Measurements from ENCODE around the gene NKTR. TPM values are rescaled to one million over a fixed set of nuclear protein-coding genes. Genes with fewer than 3 reads are reported as not detected.
A peak's percentile ranks its signal among the peaks of the same experiment; 100 is the strongest.

NKTR gene
- total RNA-seq, 1 experiment from 2014 or later: 21.3 TPM

DNA sequence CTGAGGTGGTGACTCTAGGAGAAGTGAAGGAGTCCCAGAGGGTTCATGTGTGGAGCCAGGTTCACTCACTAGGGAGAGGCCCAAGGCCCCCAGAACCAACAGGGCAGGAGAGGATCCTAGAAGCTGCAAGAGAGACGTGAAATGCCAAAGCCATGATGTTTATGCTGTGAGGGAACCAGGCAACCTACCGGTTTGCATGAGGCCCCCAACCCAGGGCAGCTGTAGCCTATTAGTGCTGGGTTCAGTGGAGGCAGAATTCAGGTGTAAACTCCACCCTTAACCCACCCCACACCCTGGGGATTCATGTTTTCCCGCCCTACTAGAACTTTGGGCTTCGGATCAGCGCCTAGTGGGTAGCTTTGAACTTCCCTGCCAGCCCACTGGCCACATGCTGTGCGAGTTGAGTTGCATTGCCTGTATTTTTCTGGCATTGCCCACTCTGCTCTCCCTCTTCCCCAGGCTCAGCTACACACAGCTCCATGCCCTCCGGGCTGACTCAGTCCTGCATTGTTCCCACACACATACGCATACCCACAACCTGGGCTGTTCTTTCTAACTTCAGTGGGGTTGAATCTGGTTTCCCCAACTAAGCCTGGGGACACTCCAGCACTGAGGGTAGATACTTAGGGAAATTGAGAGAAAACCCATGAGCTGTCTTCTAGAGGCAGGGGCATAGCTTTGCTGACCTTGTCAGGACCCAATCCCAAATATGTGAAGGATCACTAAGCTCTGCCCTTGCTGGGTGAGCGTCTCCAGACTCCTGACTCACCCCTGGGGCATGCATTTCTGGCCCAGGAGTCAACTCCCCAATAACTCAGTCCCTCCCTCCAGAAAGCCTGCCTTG lies 51.0 kb downstream of the NKTR start:
- Histone ChIP-seq H3K27me3 (ENCODE audit: control insufficient read depth, insufficient read depth, low read length) (no peaks in the 10 kb centered on the region), H3K4me3 (ENCODE audit: insufficient read depth, low read depth, low read length) (no peak overlapping the region), H3K36me3 (replicated peaks; ENCODE audit: control insufficient read depth, insufficient read depth, low read length) (peaks cover 6% of the 10 kb centered on the region)
- peak; percentile 45 for DNase-seq

DNA sequence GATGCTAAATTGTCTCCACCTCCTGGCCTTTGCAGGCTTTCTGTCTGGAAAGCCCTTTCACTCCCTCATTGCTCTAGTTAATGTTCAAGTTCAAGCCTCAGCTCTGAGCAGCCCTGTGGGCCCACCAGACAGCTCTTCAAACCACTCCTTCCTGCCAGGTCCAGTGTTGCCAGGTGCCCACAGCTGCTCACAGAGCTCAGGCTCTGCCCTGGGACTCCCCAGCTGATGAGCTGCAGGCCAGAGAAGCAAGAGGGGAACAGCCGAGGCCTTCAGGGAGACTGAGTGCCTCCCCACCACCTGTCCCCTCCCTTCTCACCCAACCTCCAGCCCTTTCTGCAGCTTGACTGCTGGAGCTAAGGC lies 51.7 kb downstream of the NKTR start:
- no peak for DNase-seq
- H3K36me3 ChIP-seq (replicated peaks; ENCODE audit: control insufficient read depth, insufficient read depth, low read length): peaks cover 2% of the 10 kb centered on the region
- H3K4me3 ChIP-seq (ENCODE audit: insufficient read depth, low read depth, low read length): no peak overlapping the region
- H3K27me3 ChIP-seq (ENCODE audit: control insufficient read depth, insufficient read depth, low read length): no peaks in the 10 kb centered on the region

DNA sequence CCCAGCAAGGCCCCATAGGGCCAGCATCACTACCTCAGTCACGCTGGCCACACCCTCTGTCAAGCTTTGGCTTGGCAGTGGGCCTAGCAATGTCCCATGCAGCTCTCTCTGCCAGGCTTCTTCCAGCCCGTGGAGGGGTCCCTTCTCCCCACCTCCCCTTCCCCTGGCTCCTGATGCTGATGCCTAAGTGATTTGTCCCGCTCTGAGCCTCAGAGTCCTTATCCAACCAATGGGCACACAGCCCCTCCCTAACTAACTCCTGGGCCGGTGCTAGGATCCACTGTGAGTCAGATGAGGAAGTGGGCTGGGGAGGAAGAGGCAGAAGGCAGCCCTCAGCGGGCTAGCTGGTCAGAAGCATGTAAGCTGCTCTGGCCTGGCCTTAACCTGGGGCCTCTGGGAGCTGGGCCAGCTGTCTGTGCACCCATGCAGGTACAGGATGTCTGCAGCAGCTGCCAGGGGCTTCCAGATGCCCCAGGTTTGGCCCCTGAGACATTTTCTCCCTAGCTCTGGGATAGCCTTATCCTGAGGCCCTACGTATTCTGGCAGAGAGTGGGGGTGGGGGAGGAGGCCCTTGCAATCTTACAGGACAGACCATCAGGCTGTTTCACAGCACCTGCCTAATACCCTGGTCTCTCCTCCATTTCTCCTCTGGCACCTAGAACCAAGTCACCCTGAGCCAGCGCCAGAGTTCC lies 52.3 kb downstream of the NKTR start:
- H3K36me3 ChIP-seq (replicated peaks; ENCODE audit: control insufficient read depth, insufficient read depth, low read length): peaks cover 1% of the 10 kb centered on the region
- H3K4me3 ChIP-seq (ENCODE audit: insufficient read depth, low read depth, low read length): no peak overlapping the region
- peak; percentile 50 for DNase-seq
- no peaks in the 10 kb centered on the region for H3K27me3 ChIP-seq (ENCODE audit: control insufficient read depth, insufficient read depth, low read length)

DNA sequence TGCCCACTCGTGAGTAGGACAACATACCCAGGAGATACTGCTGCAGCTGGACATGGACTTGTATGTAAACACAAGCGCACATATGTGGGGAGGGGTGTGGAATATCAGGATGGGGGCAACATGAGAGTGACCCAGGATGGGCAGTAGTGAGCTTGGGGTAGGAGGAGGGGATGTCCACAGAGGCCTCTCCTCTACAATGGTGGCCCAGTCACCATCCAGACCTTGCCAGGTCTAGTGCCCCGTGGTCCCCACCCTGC lies 52.7 kb downstream of the NKTR start:
- H3K4me3 ChIP-seq (ENCODE audit: insufficient read depth, low read depth, low read length): peak overlapping the region; percentile 69; the same call in 1 of the 2 replicates
- no peaks in the 10 kb centered on the region for H3K27me3 ChIP-seq (ENCODE audit: control insufficient read depth, insufficient read depth, low read length)
- no peak for DNase-seq
- H3K36me3 ChIP-seq (replicated peaks; ENCODE audit: control insufficient read depth, insufficient read depth, low read length): no peaks in the 10 kb centered on the region; the same call in none of the 2 replicates

DNA sequence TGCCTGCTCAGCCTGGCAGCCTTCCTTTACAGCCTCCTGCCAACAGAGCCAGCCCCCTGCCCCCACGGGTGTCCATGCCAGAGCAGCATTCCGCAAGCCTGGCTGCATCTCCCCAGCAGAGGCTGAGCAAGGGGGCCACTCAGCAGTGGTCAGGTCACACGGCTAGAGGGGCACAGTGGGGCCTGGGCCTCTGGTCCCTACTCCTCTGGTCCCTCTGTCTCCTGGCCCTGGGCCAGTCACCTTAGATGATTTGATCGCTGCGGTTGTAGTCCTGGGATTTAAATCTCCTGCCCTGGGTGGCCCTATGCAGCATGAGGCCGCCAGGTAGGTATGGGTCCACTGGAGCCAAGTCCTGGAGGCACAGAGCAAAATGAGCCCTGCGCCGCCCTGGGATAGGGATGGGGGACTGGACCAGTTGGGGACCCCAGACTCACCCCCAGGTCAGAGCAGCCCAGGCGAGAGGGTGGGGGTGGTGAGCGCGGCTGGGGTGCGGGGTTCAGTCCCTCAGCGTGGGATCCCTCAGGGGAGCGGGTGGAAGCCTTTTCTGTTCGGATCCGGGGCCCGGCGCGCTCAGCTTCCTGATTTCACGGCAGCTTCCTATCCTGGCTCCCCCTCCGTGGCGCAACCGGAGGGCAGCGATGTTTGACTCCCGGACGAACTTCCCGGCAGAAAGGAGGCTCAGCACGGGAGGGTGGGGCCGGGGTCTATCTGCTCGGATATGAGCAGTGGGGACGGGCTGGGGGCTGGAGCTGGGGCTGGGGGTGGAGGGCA lies 53.3 kb downstream of the NKTR start, which contains the start of gene ZBTB47:
Gene ZBTB47 (plus strand): TSS at position 138 of the 771 bp plus-strand sequence. CDS start 4,659 bp downstream, outside the sequence.
- peak within 1 kb of the TSS; percentile 69 for H3K4me3 ChIP-seq (ENCODE audit: insufficient read depth, low read depth, low read length)
- peak; percentile 72 for DNase-seq
- H3K27me3 ChIP-seq (ENCODE audit: control insufficient read depth, insufficient read depth, low read length): no peaks in the 10 kb centered on the region
- no peaks in the 10 kb centered on the region; the same call in none of the 2 replicates for H3K36me3 ChIP-seq (replicated peaks; ENCODE audit: control insufficient read depth, insufficient read depth, low read length)

DNA sequence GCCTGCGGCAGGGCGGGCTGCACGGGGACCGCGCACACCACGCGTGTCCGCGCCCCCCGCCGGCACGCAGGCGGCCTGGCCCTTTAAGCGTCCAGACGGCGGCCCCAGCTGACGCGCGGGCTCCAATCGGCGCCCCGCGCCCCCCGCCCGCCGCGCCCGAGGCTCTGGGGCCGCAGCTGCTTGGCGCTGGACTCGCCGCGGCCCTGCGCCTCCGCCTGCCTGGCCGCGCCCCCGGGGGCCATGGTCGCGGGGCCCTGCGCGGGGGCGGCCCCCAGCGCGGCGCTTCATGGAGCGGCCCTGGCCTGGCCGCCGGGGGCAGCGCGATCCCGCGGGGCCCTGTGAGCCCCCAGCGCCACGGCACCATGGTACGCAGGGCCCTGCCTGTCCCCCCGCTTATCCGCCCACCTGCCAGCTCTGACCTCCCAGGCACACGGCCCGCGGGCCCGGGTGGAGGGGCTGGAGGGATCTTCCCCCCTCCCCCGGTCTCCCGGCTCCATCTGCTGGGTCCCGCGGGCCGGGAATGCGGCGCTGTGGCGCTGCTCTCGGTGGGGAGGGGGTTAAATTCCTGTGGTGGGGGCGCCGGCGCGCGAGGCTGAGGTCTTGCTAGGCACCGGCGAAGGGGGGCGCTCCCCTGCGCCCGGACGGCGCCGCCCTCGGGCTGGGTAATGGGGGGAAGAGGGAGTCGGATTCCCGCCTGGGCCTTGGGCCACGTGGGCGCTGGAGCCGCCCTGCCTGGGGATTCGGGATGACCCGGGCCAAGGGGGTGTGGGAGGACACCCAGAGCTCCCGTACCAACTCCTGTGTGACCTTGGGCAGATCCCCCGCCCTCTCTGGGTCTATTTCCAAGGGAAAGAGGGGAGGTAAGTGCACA lies 54.1 kb downstream of the NKTR start:
- peak; percentile 96 for DNase-seq
- Histone ChIP-seq H3K27me3 (ENCODE audit: control insufficient read depth, insufficient read depth, low read length) (no peaks in the 10 kb centered on the region), H3K36me3 (replicated peaks; ENCODE audit: control insufficient read depth, insufficient read depth, low read length) (no peaks in the 10 kb centered on the region; the same call in 1 of the 2 replicates), H3K4me3 (ENCODE audit: insufficient read depth, low read depth, low read length) (peak overlapping the region; percentile 69)

DNA sequence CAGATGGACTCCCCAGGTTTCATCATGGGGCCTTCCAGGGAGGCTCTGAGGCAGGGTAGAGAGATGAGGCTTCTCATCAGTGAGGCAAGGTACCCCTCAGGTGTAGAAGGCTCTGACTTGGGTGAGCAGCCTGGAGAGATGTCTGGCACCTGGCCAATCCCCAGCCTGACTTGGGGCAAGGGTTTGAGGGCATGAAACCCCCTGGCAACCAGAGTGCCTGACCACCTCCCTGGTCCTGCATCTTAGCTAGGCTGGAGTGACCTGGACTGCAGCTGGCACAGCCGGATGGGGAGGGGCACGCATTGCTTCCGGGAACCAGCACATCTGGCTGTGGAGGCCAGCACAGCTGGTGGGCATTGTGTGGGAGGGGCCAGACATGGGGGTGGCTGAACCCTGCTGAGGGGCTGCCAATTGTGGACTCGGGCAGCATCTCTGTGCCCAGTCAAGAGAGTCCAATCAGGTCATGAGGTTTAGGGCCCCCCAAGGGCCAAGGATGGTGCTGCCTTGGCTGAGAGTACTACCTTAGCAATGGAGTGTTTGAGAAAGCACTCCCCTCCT lies 54.9 kb downstream of the NKTR start:
- peak overlapping the region; percentile 69 for H3K4me3 ChIP-seq (ENCODE audit: insufficient read depth, low read depth, low read length)
- peak; percentile 68 for DNase-seq
- H3K36me3 ChIP-seq (replicated peaks; ENCODE audit: control insufficient read depth, insufficient read depth, low read length): no peaks in the 10 kb centered on the region; the same call in 1 of the 2 replicates
- no peaks in the 10 kb centered on the region for H3K27me3 ChIP-seq (ENCODE audit: control insufficient read depth, insufficient read depth, low read length)

DNA sequence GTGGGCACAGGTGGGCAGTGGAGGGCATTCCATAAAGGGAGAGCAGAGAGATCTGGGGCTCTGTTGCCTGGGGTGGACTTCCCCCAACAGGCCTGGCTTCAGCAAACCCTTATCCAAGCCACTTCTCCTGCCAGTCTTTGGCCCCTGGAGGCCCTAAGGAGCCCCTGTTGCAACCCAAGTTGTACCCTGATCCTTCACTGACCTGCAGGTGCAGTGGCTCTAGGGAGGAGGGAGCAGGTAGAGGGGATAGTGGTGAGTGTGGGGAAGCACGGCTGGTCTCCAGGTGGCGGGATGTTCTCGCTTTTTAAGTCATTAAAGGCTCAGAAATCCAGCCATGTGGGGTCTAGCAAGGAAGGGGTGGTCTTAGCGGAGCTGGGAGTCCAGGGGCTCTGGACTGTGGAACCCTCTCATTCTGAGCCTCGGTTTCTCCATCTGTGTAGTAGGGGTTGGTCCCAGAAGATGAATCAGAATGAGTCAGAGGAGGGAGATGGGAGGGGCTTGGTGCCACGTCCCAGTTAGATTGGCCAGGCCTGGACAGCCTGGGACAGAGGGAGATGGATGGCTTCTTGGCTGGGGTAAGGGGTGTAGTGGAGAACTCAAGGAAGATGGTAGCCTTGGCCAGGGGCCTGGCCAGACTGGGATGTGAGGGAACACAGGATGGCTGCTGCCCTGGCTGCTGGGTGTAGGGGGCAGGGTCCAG lies 55.6 kb downstream of the NKTR start:
- Histone ChIP-seq H3K27me3 (ENCODE audit: control insufficient read depth, insufficient read depth, low read length) (no peaks in the 10 kb centered on the region), H3K36me3 (replicated peaks; ENCODE audit: control insufficient read depth, insufficient read depth, low read length) (no peaks in the 10 kb centered on the region), H3K4me3 (ENCODE audit: insufficient read depth, low read depth, low read length) (no peak overlapping the region)
- DNase-seq: peak; percentile 69

DNA sequence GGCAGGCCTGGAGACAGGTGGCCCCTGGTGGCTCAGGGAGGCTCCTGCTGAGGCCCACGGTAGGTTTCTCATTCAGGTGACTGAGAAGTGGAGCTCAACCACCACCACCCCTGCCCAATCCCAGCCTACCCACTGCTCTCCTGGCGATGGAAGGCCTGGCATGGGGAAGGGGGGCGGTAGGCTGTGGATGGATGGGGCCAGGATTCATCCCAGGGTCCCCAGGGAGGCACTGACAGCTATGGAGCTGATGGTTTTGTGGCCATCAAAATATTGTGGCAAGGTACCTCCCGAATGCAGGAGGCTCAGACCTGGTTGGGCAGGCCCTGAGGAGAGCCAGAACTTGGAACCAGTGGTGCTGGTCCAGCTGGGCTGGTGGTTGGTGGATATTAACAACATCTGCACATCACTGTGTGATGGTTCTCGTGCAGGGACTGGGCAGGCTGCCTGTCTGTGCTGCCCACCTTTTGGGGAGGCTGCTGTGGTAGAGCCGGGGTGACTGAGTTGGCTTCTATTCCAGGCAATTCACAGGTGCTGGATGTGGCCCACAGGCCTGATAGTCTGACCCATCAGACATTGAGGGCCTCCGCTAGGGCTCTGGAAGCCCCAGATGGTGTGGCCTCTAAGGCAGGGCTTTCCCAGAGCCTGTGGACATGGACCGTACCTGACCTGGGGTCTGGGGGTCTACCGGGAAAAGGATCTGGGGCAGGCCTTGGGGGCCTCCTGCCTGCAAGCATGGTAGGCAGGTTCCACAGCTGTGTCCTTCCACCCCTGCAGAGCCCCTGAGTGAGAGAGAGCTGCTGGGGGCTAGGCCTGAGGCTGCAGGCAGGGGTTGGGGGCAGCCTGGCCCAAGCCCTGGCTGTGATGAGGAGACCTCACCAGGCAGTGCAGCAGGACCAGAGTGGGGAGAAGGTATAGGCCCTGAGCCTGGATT lies 56.5 kb downstream of the NKTR start:
- Histone ChIP-seq H3K4me3 (ENCODE audit: insufficient read depth, low read depth, low read length) (no peak overlapping the region), H3K27me3 (ENCODE audit: control insufficient read depth, insufficient read depth, low read length) (no peaks in the 10 kb centered on the region), H3K36me3 (replicated peaks; ENCODE audit: control insufficient read depth, insufficient read depth, low read length) (no peaks in the 10 kb centered on the region)
- DNase-seq: peak; percentile 44

DNA sequence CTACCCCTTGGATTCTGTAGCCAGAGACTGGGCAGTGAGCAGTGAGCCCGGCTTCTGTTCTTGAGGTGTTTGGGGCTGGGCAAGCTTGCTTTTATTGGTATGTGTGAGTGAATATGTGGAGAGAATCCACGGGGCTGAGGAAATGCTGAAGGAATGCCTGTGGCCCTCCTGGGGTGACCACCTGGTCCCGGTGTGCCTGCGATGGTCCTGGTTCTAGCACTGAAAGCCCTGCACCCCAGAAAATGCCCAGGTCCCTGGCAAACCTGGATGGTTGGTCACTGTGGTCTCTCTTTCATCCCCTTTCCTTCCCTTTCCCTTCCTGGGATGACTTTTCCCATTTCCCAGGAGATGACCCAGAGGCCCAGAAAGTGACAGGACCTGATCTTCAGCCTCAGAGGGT lies 57.2 kb downstream of the NKTR start:
- no peaks in the 10 kb centered on the region for H3K36me3 ChIP-seq (replicated peaks; ENCODE audit: control insufficient read depth, insufficient read depth, low read length)
- no peaks in the 10 kb centered on the region for H3K27me3 ChIP-seq (ENCODE audit: control insufficient read depth, insufficient read depth, low read length)
- DNase-seq: peak; percentile 45
- no peak overlapping the region for H3K4me3 ChIP-seq (ENCODE audit: insufficient read depth, low read depth, low read length)

DNA sequence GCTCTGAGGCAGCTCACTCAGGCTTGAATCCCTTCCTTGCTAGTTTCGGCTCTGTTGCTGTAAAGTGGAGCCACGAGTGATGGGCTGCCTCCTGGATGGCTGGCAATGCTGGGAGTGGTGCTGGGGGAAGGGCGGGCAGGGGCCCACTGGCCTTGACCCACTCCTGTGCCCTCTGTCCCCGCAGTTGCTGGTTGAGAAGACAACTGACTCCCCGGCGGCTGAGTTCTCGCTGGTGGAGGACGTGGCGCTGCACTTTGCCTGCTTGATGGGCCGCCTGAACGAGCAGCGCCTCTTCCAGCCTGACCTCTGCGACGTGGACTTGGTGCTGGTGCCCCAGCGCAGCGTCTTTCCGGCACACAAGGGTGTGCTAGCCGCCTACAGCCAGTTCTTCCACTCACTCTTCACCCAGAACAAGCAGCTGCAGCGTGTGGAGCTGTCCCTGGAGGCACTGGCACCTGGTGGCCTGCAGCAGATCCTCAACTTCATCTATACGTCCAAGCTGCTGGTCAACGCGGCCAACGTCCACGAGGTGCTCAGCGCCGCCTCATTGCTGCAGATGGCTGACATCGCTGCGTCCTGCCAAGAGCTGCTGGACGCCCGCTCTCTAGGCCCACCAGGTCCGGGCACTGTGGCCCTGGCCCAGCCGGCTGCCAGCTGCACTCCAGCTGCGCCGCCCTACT lies 57.7 kb downstream of the NKTR start:
- Histone ChIP-seq H3K36me3 (replicated peaks; ENCODE audit: control insufficient read depth, insufficient read depth, low read length) (no peaks in the 10 kb centered on the region), H3K27me3 (ENCODE audit: control insufficient read depth, insufficient read depth, low read length) (no peaks in the 10 kb centered on the region), H3K4me3 (ENCODE audit: insufficient read depth, low read depth, low read length) (no peak overlapping the region)
- peak; percentile 55 for DNase-seq

DNA sequence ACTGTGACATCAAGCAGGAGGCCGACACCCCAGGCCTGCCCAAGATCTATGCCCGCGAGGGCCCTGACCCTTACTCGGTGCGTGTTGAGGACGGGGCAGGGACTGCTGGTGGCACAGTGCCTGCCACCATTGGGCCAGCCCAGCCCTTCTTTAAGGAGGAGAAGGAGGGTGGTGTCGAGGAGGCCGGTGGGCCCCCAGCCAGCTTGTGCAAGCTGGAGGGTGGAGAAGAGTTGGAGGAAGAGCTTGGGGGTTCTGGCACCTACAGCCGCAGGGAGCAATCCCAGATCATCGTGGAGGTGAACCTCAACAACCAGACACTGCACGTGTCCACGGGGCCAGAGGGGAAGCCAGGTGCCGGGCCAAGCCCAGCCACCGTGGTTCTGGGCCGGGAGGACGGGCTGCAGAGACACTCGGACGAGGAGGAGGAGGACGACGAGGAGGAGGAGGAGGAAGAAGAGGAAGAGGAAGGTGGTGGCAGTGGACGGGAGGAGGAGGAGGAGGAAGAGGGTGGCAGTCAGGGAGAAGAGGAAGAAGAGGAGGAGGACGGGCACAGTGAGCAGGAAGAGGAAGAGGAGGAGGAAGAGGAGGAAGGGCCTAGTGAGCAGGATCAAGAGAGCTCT lies 58.4 kb downstream of the NKTR start:
- DNase-seq: no peak
- H3K36me3 ChIP-seq (replicated peaks; ENCODE audit: control insufficient read depth, insufficient read depth, low read length): no peaks in the 10 kb centered on the region
- no peaks in the 10 kb centered on the region for H3K27me3 ChIP-seq (ENCODE audit: control insufficient read depth, insufficient read depth, low read length)
- no peak overlapping the region for H3K4me3 ChIP-seq (ENCODE audit: insufficient read depth, low read depth, low read length)
